WERI-Rb-1 (cell line): ENCODE measurements around the gene TTC28.

Source experiments
- DNase-seq: peaks from one replicate; pipeline ENCODE4 v3.0.0-alpha.2; 2020
- H3K27ac ChIP-seq: fragments of 250-450 bp; sonication (Bioruptor Pico); 2 replicates; pipeline ENCODE4 v1.5.1; 2020; ENCODE audit warnings: mild to moderate bottlenecking, moderate library complexity
- H3K27me3 ChIP-seq: fragments of 250-450 bp; sonication (Bioruptor Pico); 2 replicates; pipeline ENCODE4 v1.5.1; 2021; ENCODE audit warnings: mild to moderate bottlenecking, low read depth, moderate library complexity; ENCODE audit not compliant: insufficient read depth, severe bottlenecking
- H3K36me3 ChIP-seq: fragments of 250-450 bp; sonication (Bioruptor Pico); 2 replicates; pipeline ENCODE4 v1.5.1; 2020; ENCODE audit warnings: mild to moderate bottlenecking, moderate library complexity
- H3K4me3 ChIP-seq: 2 replicates; pipeline ENCODE4 v1.5.1; 2011; ENCODE audit warnings: low read depth, mild to moderate bottlenecking, control low read depth, low read length
- H3K9me3 ChIP-seq: fragments of 250-450 bp; sonication (Bioruptor Pico); 2 replicates; pipeline ENCODE4 v1.5.1; 2021; ENCODE audit warnings: mild to moderate bottlenecking, moderate library complexity; ENCODE audit not compliant: severe bottlenecking
- CTCF ChIP-seq: IDR thresholded peaks from 2 replicates; pipeline ENCODE4 v1.5.1; 2011; ENCODE audit warnings: low read depth, mild to moderate bottlenecking, control low read depth, inconsistent platforms, low read length

The TTC28 gene

DNA sequence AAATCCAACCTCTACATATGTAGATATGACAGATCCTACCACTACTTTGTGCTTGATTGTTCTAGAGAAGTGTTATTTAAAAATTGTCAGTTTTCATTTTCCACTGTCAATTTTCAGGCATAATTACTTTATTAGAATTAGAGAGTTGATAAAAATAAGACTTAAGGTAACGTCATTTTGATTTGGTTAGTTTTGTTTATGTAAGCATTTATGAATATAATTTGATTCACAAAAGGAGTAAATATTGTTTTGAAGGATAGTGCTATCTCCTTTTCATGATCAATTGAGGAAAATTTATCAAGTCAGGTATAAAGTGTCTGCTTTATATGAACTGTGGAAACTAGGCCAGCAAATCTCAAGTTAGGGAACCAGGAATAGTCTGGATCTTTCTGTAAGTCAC lies 718.0 kb downstream of the TTC28 start:
- no peaks in the 10 kb centered on the region for H3K36me3 ChIP-seq
- H3K4me3 ChIP-seq = no peak overlapping the region
- peaks cover 3% of the 10 kb centered on the region for H3K9me3 ChIP-seq
- no peak for TF ChIP-seq CTCF
- no peak for DNase-seq
- no peak overlapping the region for H3K27ac ChIP-seq
- H3K27me3 ChIP-seq = no peaks in the 10 kb centered on the region

- no peak for TF ChIP-seq CTCF
- Histone ChIP-seq H3K4me3 (no peak overlapping the region), H3K27ac (no peak overlapping the region), H3K9me3 (peaks cover 3% of the 10 kb centered on the region), H3K27me3 (no peaks in the 10 kb centered on the region), H3K36me3 (no peaks in the 10 kb centered on the region)
- no peak for DNase-seq
Measured at GRCh38 chr22:27961182-27961581, 718.5 kb downstream of the TTC28 start.

DNA sequence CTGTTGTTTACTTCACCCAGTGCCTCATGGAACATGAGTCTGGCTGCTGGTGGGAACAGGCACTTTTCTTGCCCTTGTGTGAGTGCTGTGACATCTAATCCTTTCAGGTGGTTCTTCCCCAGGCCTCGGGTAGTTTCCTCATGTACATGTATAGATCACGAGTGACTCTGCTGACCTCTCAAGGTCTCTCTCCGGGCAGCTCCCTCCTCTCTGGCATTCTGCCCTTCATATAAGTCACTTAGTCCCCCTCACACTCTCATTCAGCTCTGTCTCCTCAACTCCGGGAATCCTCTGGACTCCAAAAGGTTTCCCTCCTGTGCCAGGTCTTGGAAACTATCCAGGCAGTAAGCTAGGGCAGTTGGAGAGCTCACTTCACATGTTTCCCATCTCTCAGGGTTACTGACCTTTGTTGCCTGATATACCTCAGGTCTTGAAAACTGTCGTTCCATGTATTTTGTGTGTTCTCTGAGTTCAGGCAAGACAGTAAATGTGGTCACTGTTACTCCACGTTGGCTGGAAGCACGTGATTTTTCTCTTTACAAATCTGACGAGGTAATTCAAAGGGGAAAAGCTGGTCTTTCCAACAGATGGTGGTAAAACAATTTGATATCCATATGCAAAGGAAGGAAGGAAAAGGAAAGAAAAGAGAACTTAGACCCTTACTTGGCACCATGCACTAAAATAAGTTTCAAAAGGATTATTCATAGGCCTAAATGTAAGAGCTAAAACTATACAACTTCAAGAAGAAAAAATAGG lies 720.1 kb downstream of the TTC28 start:
- Histone ChIP-seq H3K9me3 (peaks cover 3% of the 10 kb centered on the region), H3K27ac (no peak overlapping the region), H3K4me3 (no peak overlapping the region), H3K36me3 (no peaks in the 10 kb centered on the region), H3K27me3 (no peaks in the 10 kb centered on the region)
- TF ChIP-seq CTCF = no peak
- DNase-seq = no peak

DNA sequence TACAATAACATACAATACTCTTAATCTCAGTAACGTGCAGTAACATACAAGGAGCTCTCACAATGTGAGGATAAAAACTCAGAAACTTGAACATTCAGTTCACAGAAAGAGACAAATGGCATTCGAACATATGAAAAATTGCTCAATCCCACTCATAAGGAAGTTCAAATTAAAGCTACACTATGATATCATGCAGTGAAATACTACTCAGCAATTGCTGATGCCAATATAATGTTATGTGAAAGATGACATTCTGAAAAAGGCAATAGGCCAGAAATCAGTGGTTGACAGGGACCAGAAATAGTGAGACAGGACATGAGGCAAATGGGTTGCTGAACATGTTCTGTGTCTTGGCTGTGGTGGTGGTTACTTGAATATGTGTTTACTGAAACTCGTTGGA lies 726.9 kb downstream of the TTC28 start:
- H3K27ac ChIP-seq = no peak overlapping the region

DNA sequence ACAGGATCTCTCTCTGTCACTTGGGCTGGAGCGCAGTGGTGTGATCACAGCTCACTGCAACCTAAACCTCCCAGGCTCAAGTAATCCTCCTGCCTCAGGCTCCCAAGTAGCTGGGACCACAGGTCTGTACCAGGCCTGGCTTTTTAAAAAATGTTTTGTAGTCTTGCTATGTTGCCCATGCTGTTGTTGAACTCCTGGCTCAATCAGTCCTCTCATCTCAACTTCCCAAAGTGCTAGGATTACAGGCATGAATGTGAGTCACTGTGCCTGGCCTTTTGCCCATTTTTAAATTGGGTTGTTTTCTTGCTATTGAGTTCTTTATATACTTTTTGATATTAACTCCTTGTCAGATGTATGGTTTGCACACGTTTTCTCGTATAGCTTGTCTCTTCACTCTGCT lies 727.5 kb downstream of the TTC28 start:
- H3K27ac ChIP-seq = no peak overlapping the region
- no peaks in the 10 kb centered on the region for H3K27me3 ChIP-seq
- H3K9me3 ChIP-seq = peaks cover 2% of the 10 kb centered on the region
- no peak overlapping the region for H3K4me3 ChIP-seq
- no peak for TF ChIP-seq CTCF
- no peaks in the 10 kb centered on the region for H3K36me3 ChIP-seq
- no peak for DNase-seq

More for the DNA sequence above, 726.9 kb downstream of the TTC28 start:
- no peak for TF ChIP-seq CTCF
- Histone ChIP-seq H3K9me3 (peaks cover 3% of the 10 kb centered on the region), H3K27me3 (no peaks in the 10 kb centered on the region), H3K36me3 (no peaks in the 10 kb centered on the region), H3K4me3 (no peak overlapping the region)
- DNase-seq = no peak

DNA sequence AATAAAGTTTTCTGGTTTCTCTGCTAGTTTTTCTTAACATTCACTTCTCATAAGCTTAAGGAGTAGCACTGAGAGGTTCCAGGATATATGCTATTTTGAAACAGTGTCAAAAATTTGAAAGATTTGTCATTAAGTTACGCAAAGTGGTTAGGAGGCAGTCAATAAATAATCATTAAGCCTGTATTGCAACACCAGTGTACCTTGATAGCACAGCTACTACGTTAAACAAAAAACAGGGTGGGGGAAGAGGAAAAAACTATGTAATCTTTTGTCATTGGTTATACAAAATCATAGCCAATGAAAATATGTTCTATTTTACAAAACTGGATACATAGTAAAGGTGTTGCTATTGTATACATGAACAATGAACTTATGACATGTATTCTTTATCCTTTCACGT lies 730.2 kb downstream of the TTC28 start:
- DNase-seq = no peak

More for the DNA sequence above, 730.2 kb downstream of the TTC28 start:
- Histone ChIP-seq H3K36me3 (no peaks in the 10 kb centered on the region), H3K27ac (no peak overlapping the region), H3K4me3 (no peak overlapping the region), H3K9me3 (no peaks in the 10 kb centered on the region), H3K27me3 (no peaks in the 10 kb centered on the region)
- TF ChIP-seq CTCF = no peak
